ENCODE measurements around the gene GUCY1A2. TPM values are rescaled to one million over a fixed set of nuclear protein-coding genes. Genes with fewer than 3 reads are reported as not detected.

Gene GUCY1A2
- total and polyA plus RNA-seq, 2 experiments from 2014 or later = 0.15 to 0.54 TPM

DNA sequence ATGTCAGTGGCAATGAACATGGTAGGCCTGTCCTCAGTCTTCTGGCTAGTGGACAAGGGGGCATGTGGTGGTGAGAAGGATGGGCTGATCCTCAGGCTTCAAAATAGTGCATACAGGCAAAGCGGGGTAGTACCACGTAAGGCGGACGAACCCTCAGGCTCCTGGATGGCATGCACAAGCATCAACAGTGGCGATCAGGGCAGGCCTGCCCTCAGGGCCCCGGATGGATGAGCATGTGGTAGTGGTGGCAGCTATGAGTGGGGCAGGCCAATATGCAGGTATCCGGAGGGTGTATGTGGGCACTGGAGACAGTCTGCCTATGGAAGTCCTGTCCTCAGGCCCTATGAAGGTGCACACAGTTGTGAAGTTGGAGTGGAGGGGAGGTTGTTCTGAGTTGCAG lies 163.8 kb downstream of the GUCY1A2 start:
- H3F3A ChIP-seq (ENCODE audit: insufficient read depth) = no peaks in the 10 kb centered on the region
- H3K79me2 ChIP-seq (ENCODE audit: insufficient read depth) = no peaks in the 10 kb centered on the region
- no peak for DNase-seq
- no peaks in the 10 kb centered on the region for H3K9me3 ChIP-seq (ENCODE audit: low read depth)
- H3K27me3 ChIP-seq (replicated peaks; ENCODE audit: insufficient read depth) = no peaks in the 10 kb centered on the region
- no peak overlapping the region for H2AFZ ChIP-seq
- in situ Hi-C loops (cut with MboI) = no loop called here
- H3K9me2 ChIP-seq (ENCODE audit: insufficient read depth) = no peaks in the 10 kb centered on the region
- H4K20me1 ChIP-seq (ENCODE audit: insufficient read depth) = no peaks in the 10 kb centered on the region
- H3K27ac ChIP-seq = no peak overlapping the region
- no peak overlapping the region for H3K9ac ChIP-seq
- no peak for TF ChIP-seq EZH2 (IDR thresholded peaks at IDR 0.05; ENCODE audit: insufficient read depth, poor library complexity, severe bottlenecking)
- TF ChIP-seq EZH2phosphoT487 (IDR thresholded peaks at IDR 0.05; ENCODE audit: insufficient read depth, low read depth) = no peak
- WGBS, 2 experiments (ENCODE audit: low coverage in 1 of 2, low lambda C conversion rate in 2 of 2, missing lambda C conversion rate in 2 of 2) = 59 to 62% methylated on average over 7 of the region's 7 CpGs
- no peak overlapping the region for H3K4me2 ChIP-seq (ENCODE audit: unreplicated experiment)
- no peaks in the 10 kb centered on the region for H3K4me1 ChIP-seq (ENCODE audit: insufficient read depth)
- H3K4me3 ChIP-seq = no peak overlapping the region
- no peaks in the 10 kb centered on the region for H3K36me3 ChIP-seq (ENCODE audit: low read depth)

DNA sequence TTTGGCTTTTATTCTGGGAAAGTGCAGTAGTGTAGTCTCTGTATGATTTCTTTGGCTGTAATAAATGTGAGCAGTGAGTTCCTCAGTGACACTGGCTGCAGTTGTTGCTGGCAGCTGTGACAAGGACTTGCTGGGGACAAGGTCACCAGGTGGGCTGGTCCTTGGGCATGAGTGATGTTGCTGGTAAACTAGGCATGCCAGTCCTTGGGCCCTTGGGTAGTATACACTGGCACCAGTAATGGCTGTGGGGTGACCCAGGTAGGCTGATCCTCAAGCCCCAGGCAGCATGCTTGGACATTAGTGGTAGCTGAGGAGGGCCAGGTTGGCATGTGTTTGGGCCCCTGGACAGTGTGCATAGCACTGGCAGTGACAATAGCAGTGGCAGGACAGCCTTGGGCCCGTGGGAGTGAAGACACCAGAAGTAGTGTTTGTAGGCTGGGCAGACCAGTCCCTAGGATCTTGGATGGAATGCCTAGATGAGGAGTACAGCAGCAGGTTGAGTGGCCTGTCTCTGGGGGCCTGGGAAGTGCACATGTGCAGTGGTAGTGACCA lies 164.3 kb downstream of the GUCY1A2 start:
- TF ChIP-seq EZH2 (IDR thresholded peaks at IDR 0.05; ENCODE audit: insufficient read depth, poor library complexity, severe bottlenecking) (no peak), EZH2phosphoT487 (IDR thresholded peaks at IDR 0.05; ENCODE audit: insufficient read depth, low read depth) (no peak)
- DNase-seq = no peak
- Histone ChIP-seq H3K79me2 (ENCODE audit: insufficient read depth) (no peaks in the 10 kb centered on the region), H3K27ac (no peak overlapping the region), H3K9me3 (ENCODE audit: low read depth) (no peaks in the 10 kb centered on the region), H3F3A (ENCODE audit: insufficient read depth) (no peaks in the 10 kb centered on the region), H3K27me3 (replicated peaks; ENCODE audit: insufficient read depth) (no peaks in the 10 kb centered on the region), H3K4me2 (ENCODE audit: unreplicated experiment) (no peak overlapping the region), H3K9me2 (ENCODE audit: insufficient read depth) (no peaks in the 10 kb centered on the region), H2AFZ (no peak overlapping the region), H3K4me1 (ENCODE audit: insufficient read depth) (no peaks in the 10 kb centered on the region), H4K20me1 (ENCODE audit: insufficient read depth) (no peaks in the 10 kb centered on the region), H3K4me3 (no peak overlapping the region), H3K9ac (no peak overlapping the region), H3K36me3 (ENCODE audit: low read depth) (no peaks in the 10 kb centered on the region)
- in situ Hi-C loops (cut with MboI) = no loop called here
- 46 to 50% methylated on average over 1 of the region's 1 CpG for WGBS, 2 experiments (ENCODE audit: low coverage in 1 of 2, low lambda C conversion rate in 2 of 2, missing lambda C conversion rate in 2 of 2)

DNA sequence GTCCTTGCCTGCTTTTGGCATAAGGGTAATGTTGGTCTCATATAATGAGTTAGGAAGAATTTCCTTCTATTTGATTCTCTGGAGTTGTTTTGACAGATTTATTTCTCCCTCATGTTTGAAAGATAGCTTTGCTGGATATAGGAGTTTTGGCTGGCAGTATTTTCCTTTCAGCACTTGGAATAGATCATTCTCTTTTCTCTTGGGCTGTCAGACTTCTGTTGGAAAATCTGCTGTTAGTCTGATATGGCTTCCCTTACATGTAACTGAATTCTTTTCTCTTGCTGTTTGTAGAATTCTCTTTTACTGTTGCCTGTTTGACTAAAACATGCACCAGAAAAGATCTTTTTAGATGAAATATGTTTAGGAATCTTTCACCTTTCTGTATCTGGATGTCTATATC lies 165.5 kb downstream of the GUCY1A2 start:
- no peak for TF ChIP-seq EZH2 (IDR thresholded peaks at IDR 0.05; ENCODE audit: insufficient read depth, poor library complexity, severe bottlenecking)
- no peak for TF ChIP-seq EZH2phosphoT487 (IDR thresholded peaks at IDR 0.05; ENCODE audit: insufficient read depth, low read depth)
- H3K4me2 ChIP-seq (ENCODE audit: unreplicated experiment) = no peak overlapping the region
- H2AFZ ChIP-seq = no peak overlapping the region
- no peaks in the 10 kb centered on the region for H3F3A ChIP-seq (ENCODE audit: insufficient read depth)
- H3K27ac ChIP-seq = no peak overlapping the region
- H3K9me2 ChIP-seq (ENCODE audit: insufficient read depth) = no peaks in the 10 kb centered on the region
- H4K20me1 ChIP-seq (ENCODE audit: insufficient read depth) = no peaks in the 10 kb centered on the region
- in situ Hi-C loops (cut with MboI) = no loop called here
- H3K79me2 ChIP-seq (ENCODE audit: insufficient read depth) = no peaks in the 10 kb centered on the region
- no peak overlapping the region for H3K4me3 ChIP-seq
- no peaks in the 10 kb centered on the region for H3K27me3 ChIP-seq (replicated peaks; ENCODE audit: insufficient read depth)
- no peaks in the 10 kb centered on the region for H3K4me1 ChIP-seq (ENCODE audit: insufficient read depth)
- no peaks in the 10 kb centered on the region for H3K9me3 ChIP-seq (ENCODE audit: low read depth)
- no peaks in the 10 kb centered on the region for H3K36me3 ChIP-seq (ENCODE audit: low read depth)
- no peak for DNase-seq
- H3K9ac ChIP-seq = no peak overlapping the region

DNA sequence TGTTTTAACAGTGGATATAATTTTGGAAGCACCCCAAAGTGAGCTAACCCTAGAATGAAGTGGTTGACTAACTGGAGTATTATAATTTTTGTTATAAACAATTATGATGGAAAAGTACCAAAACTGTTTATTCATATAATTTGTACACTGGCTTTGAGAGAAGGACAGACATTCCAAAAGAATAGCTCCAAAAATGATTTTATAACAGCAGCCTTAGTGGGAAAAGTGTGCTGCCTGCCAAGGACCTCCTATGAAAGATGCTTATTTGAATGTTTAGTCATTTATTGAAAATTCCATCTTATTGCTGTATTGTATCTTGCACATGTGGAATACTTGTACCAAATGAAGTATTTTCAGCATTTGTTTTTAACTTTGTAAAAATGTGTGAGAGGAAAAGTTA lies 169.8 kb downstream of the GUCY1A2 start:
- H3K79me2 ChIP-seq (ENCODE audit: insufficient read depth) = no peaks in the 10 kb centered on the region
- H2AFZ ChIP-seq = no peak overlapping the region
- H3K4me2 ChIP-seq (ENCODE audit: unreplicated experiment) = no peak overlapping the region
- H3K9me3 ChIP-seq (ENCODE audit: low read depth) = no peaks in the 10 kb centered on the region
- H3K9me2 ChIP-seq (ENCODE audit: insufficient read depth) = no peaks in the 10 kb centered on the region
- TF ChIP-seq EZH2 (IDR thresholded peaks at IDR 0.05; ENCODE audit: insufficient read depth, poor library complexity, severe bottlenecking) = no peak
- TF ChIP-seq EZH2phosphoT487 (IDR thresholded peaks at IDR 0.05; ENCODE audit: insufficient read depth, low read depth) = no peak
- no peaks in the 10 kb centered on the region for H3F3A ChIP-seq (ENCODE audit: insufficient read depth)
- no peaks in the 10 kb centered on the region for H4K20me1 ChIP-seq (ENCODE audit: insufficient read depth)
- H3K4me3 ChIP-seq = no peak overlapping the region
- DNase-seq = no peak
- in situ Hi-C loops (cut with MboI) = no loop called here
- no peaks in the 10 kb centered on the region for H3K4me1 ChIP-seq (ENCODE audit: insufficient read depth)
- no peak overlapping the region for H3K9ac ChIP-seq
- H3K27me3 ChIP-seq (replicated peaks; ENCODE audit: insufficient read depth) = no peaks in the 10 kb centered on the region
- no peak overlapping the region for H3K27ac ChIP-seq
- H3K36me3 ChIP-seq (ENCODE audit: low read depth) = no peaks in the 10 kb centered on the region

DNA sequence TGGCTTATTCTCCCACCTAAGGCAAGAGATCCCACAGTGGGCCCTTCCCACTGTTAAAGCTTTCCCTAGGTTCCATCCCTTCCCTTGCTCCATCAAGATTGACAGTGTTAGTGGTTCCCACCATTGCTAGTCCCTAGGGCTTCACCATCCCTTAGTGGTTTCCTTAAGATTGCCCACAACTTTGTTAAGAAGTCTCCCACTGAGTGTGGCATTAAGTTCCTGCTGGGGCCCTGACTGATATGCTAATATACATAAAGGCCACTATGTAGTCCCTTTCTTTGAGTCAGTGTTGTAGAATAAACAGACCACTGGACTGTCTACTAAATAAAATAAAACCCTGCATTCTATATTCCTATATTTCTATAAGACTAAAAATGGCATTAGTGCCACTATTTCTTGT lies 176.1 kb downstream of the GUCY1A2 start:
- Histone ChIP-seq H3K9ac (no peak overlapping the region), H3K4me1 (ENCODE audit: insufficient read depth) (no peaks in the 10 kb centered on the region), H4K20me1 (ENCODE audit: insufficient read depth) (no peaks in the 10 kb centered on the region), H3K36me3 (ENCODE audit: low read depth) (no peaks in the 10 kb centered on the region), H2AFZ (no peak overlapping the region), H3K9me3 (ENCODE audit: low read depth) (no peaks in the 10 kb centered on the region), H3K27me3 (replicated peaks; ENCODE audit: insufficient read depth) (no peaks in the 10 kb centered on the region), H3K27ac (no peak overlapping the region), H3K4me2 (ENCODE audit: unreplicated experiment) (no peak overlapping the region), H3K79me2 (ENCODE audit: insufficient read depth) (no peaks in the 10 kb centered on the region), H3K4me3 (no peak overlapping the region), H3K9me2 (ENCODE audit: insufficient read depth) (no peaks in the 10 kb centered on the region), H3F3A (ENCODE audit: insufficient read depth) (no peaks in the 10 kb centered on the region)
- TF ChIP-seq EZH2phosphoT487 (IDR thresholded peaks at IDR 0.05; ENCODE audit: insufficient read depth, low read depth) = no peak
- no peak for TF ChIP-seq EZH2 (IDR thresholded peaks at IDR 0.05; ENCODE audit: insufficient read depth, poor library complexity, severe bottlenecking)
- DNase-seq = no peak
- in situ Hi-C loops (cut with MboI) = no loop called here

Measured in GM23248 (cell line).